ENCODE data around the gene MAP1LC3B2.

Gene MAP1LC3B2

GRCh38 chr12:116537101-116537904 lies 21.9 kb upstream of the MAP1LC3B2 start:
- H3K4me3 ChIP-seq (replicated peaks; ENCODE audit: low read depth, low read length): no peak overlapping the region
- no peak for TF ChIP-seq CTCF (IDR thresholded peaks at IDR 0.05; ENCODE audit: low read length, missing control alignments)
- no peak for DNase-seq (ENCODE audit: low read depth)

GRCh38 chr12:116538076-116538591 lies 21.0 kb upstream of the MAP1LC3B2 start:
- no peak overlapping the region for H3K4me3 ChIP-seq (replicated peaks; ENCODE audit: low read depth, low read length)
- TF ChIP-seq CTCF (IDR thresholded peaks at IDR 0.05; ENCODE audit: low read length, missing control alignments): no peak
- no peak for DNase-seq (ENCODE audit: low read depth)

GRCh38 chr12:116538682-116539305 lies 20.4 kb upstream of the MAP1LC3B2 start:
- TF ChIP-seq CTCF (IDR thresholded peaks at IDR 0.05; ENCODE audit: low read length, missing control alignments): no peak
- DNase-seq (ENCODE audit: low read depth): no peak
- H3K4me3 ChIP-seq (replicated peaks; ENCODE audit: low read depth, low read length): no peak overlapping the region

GRCh38 chr12:116539361-116539771 lies 19.8 kb upstream of the MAP1LC3B2 start:
- no peak overlapping the region for H3K4me3 ChIP-seq (replicated peaks; ENCODE audit: low read depth, low read length)
- no peak for TF ChIP-seq CTCF (IDR thresholded peaks at IDR 0.05; ENCODE audit: low read length, missing control alignments)
- DNase-seq (ENCODE audit: low read depth): peak; percentile 50

- peak; percentile 58 for DNase-seq (ENCODE audit: low read depth)
- no peak overlapping the region for H3K4me3 ChIP-seq (replicated peaks; ENCODE audit: low read depth, low read length)
- TF ChIP-seq CTCF (IDR thresholded peaks at IDR 0.05; ENCODE audit: low read length, missing control alignments): no peak
Observed at GRCh38 chr12:116539905-116540482, 19.2 kb upstream of the MAP1LC3B2 start.

- TF ChIP-seq CTCF (IDR thresholded peaks at IDR 0.05; ENCODE audit: low read length, missing control alignments): no peak
- H3K4me3 ChIP-seq (replicated peaks; ENCODE audit: low read depth, low read length): no peak overlapping the region
- peak; percentile 42 for DNase-seq (ENCODE audit: low read depth)
Observed at GRCh38 chr12:116540622-116541152, 18.5 kb upstream of the MAP1LC3B2 start.

Measured in fibroblast of pulmonary artery (primary cell).